Vagina (tissue), 2 donors: ENCODE data around the gene MACROD2. TPM values are rescaled to one million over a fixed set of nuclear protein-coding genes. Genes with fewer than 3 reads are reported as not detected.

Experiments
- DNase-seq, 2 donors: peaks; one replicate each; pipeline ENCODE4 v3.0.0-alpha.2; 2017; ENCODE audit errors: extremely low spot score in 2 of 2
- H3K27ac ChIP-seq: fragments of 200-600 bp; sonication (generic); one replicate; pipeline ENCODE4 v1.5.1; 2019
- H3K27me3 ChIP-seq: fragments of 200-600 bp; sonication (generic); one replicate; pipeline ENCODE4 v1.5.1; 2019
- H3K36me3 ChIP-seq, 2 donors: fragments of 200-600 bp; sonication (generic); one replicate each; pipeline ENCODE4 v1.5.1; 2017 to 2019
- H3K4me1 ChIP-seq: fragments of 200-600 bp; sonication (generic); one replicate; pipeline ENCODE4 v1.5.1; 2019
- H3K4me3 ChIP-seq, 2 donors: fragments of 200-600 bp; sonication (generic); 1 replicate in 1 of 2; 2 replicates in 1 of 2; pipeline ENCODE4 v1.5.1; 2016 to 2019
- H3K9me3 ChIP-seq: fragments of 200-600 bp; sonication (generic); one replicate; pipeline ENCODE4 v1.5.1; 2019
- POLR2A ChIP-seq, 2 donors: fragments of 450-650 bp; IDR thresholded peaks; one replicate each; pipeline ENCODE4 v1.6.1; 2017; ENCODE audit warnings: antibody characterized with exemption in 2 of 2, mild to moderate bottlenecking in 2 of 2, moderate library complexity in 2 of 2
- POLR2AphosphoS5 ChIP-seq, 2 donors: sonication (generic); formaldehyde crosslinking; IDR thresholded peaks; one replicate each; pipeline ENCODE4 v1.9.0; 2017; ENCODE audit warnings: antibody characterized with exemption in 2 of 2, mild to moderate bottlenecking in 2 of 2, low read depth in 1 of 2; ENCODE audit not compliant: insufficient read depth in 1 of 2
- intact Hi-C: fragments of 100-400 bp; cut with DNase I; formaldehyde crosslinking; loops from one replicate; pipeline ENCODE4 v1.15.1; 2023
- total RNA-seq: library from RNA; depleted of rRNA; stranded (reverse); fragments of >200 nt; gene quantifications from one replicate; pipeline ENCODE4 v1.2.3, GENCODE V29; 2016
- TF ChIP-seq, protein P1 (sequence below), 3 experiments: fragments of 450-650 bp in 2 of 3; fragments of 200-600 bp in 1 of 3; sonication (generic) in 1 of 3; IDR thresholded peaks; one replicate each; pipeline ENCODE4 v1.5.1; 2017 to 2019; ENCODE audit warnings: antibody characterized with exemption in 3 of 3, mild to moderate bottlenecking in 2 of 3, moderate library complexity in 2 of 3

Gene MACROD2
- total RNA-seq, 1 donor from 2014 or later = 12.5 TPM

DNA sequence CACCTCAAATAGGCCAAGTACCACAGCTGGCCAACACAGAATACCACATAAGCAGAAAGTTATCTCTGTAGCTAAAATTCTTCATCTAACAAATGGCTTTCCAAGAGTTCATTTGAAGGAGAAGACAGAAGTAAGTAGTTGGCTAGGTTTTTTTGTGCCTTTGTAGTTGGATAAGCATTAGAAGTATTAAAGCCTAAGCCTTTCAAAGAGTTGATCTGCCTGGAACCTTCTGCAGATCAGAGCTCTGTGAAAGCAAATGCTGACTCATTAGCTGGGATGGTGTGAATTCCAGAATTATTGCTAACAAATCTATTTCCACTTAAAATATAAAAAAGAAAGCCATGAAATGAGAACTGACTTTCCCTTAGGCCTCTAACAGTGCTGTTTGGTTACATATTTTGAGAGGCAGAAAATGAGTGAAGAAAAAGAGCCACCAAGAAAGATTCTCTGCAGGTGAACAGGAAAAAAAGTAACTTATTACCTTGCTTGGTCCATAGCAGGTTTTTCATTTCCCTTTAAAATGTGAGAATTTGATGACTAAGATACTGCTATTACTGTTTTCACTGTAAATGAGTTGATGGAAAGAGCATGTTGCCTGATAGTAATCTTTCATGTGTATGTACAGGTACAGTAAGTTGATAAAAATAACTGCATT is 1105.3 kb downstream of the MACROD2 start:
- Histone ChIP-seq H3K4me3 (no peak overlapping the region), H3K36me3 (no peaks in the 10 kb centered on the region), H3K4me1 (no peaks in the 10 kb centered on the region), H3K27me3 (no peaks in the 10 kb centered on the region), H3K9me3 (no peaks in the 10 kb centered on the region), H3K27ac (no peak overlapping the region)
- DNase-seq = no peak
- intact Hi-C loops = no loop called here
- TF ChIP-seq, protein P1, sequence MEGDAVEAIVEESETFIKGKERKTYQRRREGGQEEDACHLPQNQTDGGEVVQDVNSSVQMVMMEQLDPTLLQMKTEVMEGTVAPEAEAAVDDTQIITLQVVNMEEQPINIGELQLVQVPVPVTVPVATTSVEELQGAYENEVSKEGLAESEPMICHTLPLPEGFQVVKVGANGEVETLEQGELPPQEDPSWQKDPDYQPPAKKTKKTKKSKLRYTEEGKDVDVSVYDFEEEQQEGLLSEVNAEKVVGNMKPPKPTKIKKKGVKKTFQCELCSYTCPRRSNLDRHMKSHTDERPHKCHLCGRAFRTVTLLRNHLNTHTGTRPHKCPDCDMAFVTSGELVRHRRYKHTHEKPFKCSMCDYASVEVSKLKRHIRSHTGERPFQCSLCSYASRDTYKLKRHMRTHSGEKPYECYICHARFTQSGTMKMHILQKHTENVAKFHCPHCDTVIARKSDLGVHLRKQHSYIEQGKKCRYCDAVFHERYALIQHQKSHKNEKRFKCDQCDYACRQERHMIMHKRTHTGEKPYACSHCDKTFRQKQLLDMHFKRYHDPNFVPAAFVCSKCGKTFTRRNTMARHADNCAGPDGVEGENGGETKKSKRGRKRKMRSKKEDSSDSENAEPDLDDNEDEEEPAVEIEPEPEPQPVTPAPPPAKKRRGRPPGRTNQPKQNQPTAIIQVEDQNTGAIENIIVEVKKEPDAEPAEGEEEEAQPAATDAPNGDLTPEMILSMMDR (IDR thresholded peaks at IDR 0.05) = no peak
- TF ChIP-seq POLR2AphosphoS5 (IDR thresholded peaks at IDR 0.05; ENCODE audit: insufficient read depth in 1 of 2, low read depth in 1 of 2) = no peak
- TF ChIP-seq POLR2A (IDR thresholded peaks at IDR 0.05) = no peak

DNA sequence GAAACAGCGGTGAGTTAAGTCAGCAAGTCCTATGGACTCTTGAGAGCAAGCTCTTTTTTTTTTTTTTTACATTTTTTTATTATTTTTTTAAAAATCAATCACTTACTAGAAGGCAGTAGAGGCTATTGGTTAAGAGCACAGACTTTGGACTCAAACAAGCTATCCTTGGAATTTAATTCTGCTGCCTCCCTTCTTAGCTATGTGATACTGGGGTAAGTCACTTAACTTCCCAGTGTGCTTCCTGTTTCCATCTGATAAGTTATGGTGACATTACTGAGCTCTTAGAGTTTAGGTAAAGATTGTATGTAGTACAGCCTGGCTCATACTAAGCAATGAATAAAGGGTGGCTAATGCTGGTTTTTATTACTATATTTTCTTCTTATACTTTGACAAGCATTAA is 1112.6 kb downstream of the MACROD2 start:
- H3K27ac ChIP-seq = no peak overlapping the region
- H3K9me3 ChIP-seq = no peaks in the 10 kb centered on the region
- no peaks in the 10 kb centered on the region for H3K36me3 ChIP-seq
- no peaks in the 10 kb centered on the region for H3K4me1 ChIP-seq
- H3K4me3 ChIP-seq = no peak overlapping the region
- intact Hi-C loops = no loop called here
- TF ChIP-seq, protein P1 (IDR thresholded peaks at IDR 0.05) = no peak
- no peaks in the 10 kb centered on the region for H3K27me3 ChIP-seq
- no peak for DNase-seq

DNA sequence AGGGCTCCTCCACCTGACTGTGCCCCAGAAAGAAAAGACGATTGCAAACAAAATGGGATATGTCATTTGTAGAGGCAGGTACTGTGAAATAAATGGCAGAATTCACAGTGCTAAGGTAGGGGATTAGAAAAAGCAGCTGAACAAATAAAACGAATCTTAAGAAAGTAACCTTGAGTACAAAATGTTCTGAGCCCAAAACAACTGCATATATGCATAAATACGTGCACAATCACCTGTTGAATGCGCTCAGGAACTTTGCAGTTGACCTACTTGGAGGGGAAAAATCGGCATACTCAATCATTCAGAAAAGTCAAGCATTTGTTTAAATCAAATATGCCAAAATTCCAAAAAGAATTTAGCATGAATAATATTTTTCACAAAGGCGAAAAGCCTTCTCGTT is 1114.2 kb downstream of the MACROD2 start:
- Histone ChIP-seq H3K36me3 (no peaks in the 10 kb centered on the region), H3K27ac (no peak overlapping the region), H3K4me3 (no peak overlapping the region), H3K4me1 (no peaks in the 10 kb centered on the region), H3K9me3 (no peaks in the 10 kb centered on the region), H3K27me3 (no peaks in the 10 kb centered on the region)
- TF ChIP-seq POLR2A (IDR thresholded peaks at IDR 0.05) (no peak), POLR2AphosphoS5 (IDR thresholded peaks at IDR 0.05; ENCODE audit: insufficient read depth in 1 of 2, low read depth in 1 of 2) (no peak)
- TF ChIP-seq, protein P1 (IDR thresholded peaks at IDR 0.05) = no peak
- intact Hi-C loops = no loop called here
- DNase-seq = no peak

DNA sequence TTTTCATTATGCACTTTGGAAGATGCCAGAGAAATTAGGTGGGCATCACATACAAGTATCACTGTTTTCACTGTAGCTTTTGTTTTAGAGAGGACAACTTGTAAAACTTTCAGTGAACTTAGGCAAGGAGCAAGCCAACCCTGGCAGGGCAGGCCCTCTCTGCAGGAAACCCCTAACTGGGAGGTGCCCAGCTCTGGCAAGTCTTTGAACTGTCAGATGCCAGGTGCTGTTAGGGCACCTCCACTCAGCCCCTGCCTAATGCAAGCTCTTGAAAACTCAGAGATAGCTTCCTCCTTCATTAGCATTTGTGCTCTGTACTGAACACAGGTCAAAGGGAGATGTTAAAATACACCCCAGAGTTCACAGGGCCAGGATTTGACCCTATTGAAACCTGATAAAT is 1116.3 kb downstream of the MACROD2 start:
- no peaks in the 10 kb centered on the region for H3K9me3 ChIP-seq
- no peak overlapping the region for H3K4me3 ChIP-seq
- H3K36me3 ChIP-seq = no peaks in the 10 kb centered on the region
- no peak overlapping the region for H3K27ac ChIP-seq
- H3K4me1 ChIP-seq = no peaks in the 10 kb centered on the region
- DNase-seq = no peak
- no peaks in the 10 kb centered on the region for H3K27me3 ChIP-seq
- intact Hi-C loops = no loop called here
- TF ChIP-seq, protein P1 (IDR thresholded peaks at IDR 0.05) = no peak
- TF ChIP-seq POLR2A (IDR thresholded peaks at IDR 0.05) = no peak
- no peak for TF ChIP-seq POLR2AphosphoS5 (IDR thresholded peaks at IDR 0.05; ENCODE audit: insufficient read depth in 1 of 2, low read depth in 1 of 2)

DNA sequence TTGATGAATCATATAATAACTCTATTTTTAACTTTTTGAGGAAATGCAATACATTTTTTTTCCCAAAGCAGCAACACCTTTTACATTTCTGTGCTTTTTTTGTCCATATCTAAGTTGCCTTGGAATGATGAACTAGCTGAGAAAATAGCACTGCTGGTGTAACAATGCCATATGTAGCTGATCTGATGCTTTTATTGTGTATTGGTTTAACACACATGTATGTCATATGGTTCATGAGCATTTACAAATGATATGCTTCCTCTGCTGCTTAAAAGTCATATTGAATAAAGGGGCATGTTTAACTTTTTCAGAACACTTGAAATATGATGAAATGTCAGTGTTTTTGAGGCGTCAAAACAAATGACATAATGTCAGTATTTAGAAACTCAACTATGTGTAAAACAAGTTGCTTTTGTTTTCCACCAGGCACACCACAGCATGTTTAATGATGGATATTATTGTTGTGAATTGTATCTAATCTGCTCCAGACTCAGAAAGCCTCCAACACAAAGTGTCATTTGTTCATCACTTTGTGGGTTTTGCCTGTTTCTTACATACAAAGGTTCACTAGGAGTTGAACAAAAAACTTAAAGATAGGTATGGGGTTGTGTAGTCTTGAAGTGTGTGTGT is 1117.9 kb downstream of the MACROD2 start:
- intact Hi-C loops = no loop called here
- no peak overlapping the region for H3K4me3 ChIP-seq
- H3K36me3 ChIP-seq = no peaks in the 10 kb centered on the region
- no peak for DNase-seq
- H3K4me1 ChIP-seq = no peaks in the 10 kb centered on the region
- no peaks in the 10 kb centered on the region for H3K27me3 ChIP-seq
- TF ChIP-seq POLR2AphosphoS5 (IDR thresholded peaks at IDR 0.05; ENCODE audit: insufficient read depth in 1 of 2, low read depth in 1 of 2) = no peak
- TF ChIP-seq, protein P1 (IDR thresholded peaks at IDR 0.05) = no peak
- no peak for TF ChIP-seq POLR2A (IDR thresholded peaks at IDR 0.05)
- H3K9me3 ChIP-seq = no peaks in the 10 kb centered on the region
- H3K27ac ChIP-seq = no peak overlapping the region
